Measurements from ENCODE around the gene FOXM1. TPM values are rescaled to one million over a fixed set of nuclear protein-coding genes. Genes with fewer than 3 reads are reported as not detected.

The FOXM1 gene, protein sequence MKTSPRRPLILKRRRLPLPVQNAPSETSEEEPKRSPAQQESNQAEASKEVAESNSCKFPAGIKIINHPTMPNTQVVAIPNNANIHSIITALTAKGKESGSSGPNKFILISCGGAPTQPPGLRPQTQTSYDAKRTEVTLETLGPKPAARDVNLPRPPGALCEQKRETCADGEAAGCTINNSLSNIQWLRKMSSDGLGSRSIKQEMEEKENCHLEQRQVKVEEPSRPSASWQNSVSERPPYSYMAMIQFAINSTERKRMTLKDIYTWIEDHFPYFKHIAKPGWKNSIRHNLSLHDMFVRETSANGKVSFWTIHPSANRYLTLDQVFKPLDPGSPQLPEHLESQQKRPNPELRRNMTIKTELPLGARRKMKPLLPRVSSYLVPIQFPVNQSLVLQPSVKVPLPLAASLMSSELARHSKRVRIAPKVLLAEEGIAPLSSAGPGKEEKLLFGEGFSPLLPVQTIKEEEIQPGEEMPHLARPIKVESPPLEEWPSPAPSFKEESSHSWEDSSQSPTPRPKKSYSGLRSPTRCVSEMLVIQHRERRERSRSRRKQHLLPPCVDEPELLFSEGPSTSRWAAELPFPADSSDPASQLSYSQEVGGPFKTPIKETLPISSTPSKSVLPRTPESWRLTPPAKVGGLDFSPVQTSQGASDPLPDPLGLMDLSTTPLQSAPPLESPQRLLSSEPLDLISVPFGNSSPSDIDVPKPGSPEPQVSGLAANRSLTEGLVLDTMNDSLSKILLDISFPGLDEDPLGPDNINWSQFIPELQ
- 1 to 10 TPM in 1 of 3 donors, under 1 TPM in 2; under 0.01 to 2.4 (median 0.44) TPM for total RNA-seq

DNA sequence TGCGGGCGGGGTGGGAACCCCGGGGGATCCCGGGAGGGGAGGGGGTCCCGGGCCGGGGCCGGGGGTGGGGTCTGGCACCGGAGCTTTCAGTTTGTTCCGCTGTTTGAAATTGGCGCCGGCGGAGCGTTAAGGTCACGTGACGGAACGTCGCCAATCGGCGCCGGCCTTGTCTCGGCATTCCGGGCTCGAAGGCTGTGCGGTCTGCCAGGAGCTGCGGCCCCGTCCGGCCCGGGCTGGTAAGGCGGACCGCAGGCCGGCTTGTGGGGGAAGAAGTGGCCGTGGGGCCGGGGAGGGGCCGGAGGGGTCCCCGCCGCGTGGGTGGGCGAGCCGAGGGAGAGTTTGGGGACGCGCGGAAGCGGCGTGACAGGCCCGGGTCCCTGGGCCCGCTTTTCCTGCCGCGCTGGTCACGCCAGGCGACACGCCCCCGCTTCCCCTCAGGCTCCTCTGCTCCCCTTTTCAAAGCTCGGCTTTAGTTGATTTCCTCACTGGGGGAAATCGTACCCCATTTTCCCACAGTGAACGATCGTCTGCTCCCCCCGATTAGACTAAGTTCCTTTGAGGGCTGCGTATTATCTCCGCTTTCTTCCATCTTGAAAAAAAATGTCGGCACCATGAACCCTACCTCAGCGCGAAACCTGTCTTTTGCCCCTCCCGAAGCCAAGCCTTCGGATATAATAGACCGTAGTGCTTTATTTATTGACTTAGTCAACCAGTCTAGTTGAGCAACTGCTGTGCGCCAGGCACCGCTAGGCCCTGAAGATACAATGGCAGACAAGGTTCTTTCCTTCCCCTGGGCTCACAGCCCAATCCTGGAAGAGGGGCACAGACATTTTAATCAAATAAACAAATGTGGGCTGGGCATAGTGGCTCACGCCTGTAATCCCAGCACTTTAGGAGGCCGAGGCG is at the start of gene FOXM1, which contains the start of gene RHNO1:
Gene FOXM1 (minus strand): TSS at position 128 of the 906 bp plus-strand sequence. CDS start 2,696 bp downstream, outside the sequence.
Gene RHNO1 (plus strand): TSS at position 177 of the 906 bp plus-strand sequence. CDS start 8,144 bp downstream, outside the sequence.
- peak within 1 kb of the TSS; percentile 77 to 94 (median 90) for H3K4me3 ChIP-seq
- DNase-seq (ENCODE audit: low spot score in 2 of 2), result peak; percentile 84 to 90
- no peaks in the 10 kb centered on the region for H3K36me3 ChIP-seq
- intact Hi-C loops (cut with DNase I; ENCODE audit: low total_unique reads), result loop anchor here (5.0 kb wide), 1 partner anchor 65 kb away; the partner anchor contains the start of gene ITFG2
- peak within 1 kb of the TSS; percentile 95 to 98 for H3K27ac ChIP-seq
- no peaks in the 10 kb centered on the region for H3K9me3 ChIP-seq
- no peaks in the 10 kb centered on the region for H3K27me3 ChIP-seq
- TF ChIP-seq POLR2AphosphoS5 (IDR thresholded peaks at IDR 0.05) (peak; percentile 38 to 91 (median 54)), POLR2A (IDR thresholded peaks at IDR 0.05) (peak; percentile 70)
- TF ChIP-seq, protein P1, sequence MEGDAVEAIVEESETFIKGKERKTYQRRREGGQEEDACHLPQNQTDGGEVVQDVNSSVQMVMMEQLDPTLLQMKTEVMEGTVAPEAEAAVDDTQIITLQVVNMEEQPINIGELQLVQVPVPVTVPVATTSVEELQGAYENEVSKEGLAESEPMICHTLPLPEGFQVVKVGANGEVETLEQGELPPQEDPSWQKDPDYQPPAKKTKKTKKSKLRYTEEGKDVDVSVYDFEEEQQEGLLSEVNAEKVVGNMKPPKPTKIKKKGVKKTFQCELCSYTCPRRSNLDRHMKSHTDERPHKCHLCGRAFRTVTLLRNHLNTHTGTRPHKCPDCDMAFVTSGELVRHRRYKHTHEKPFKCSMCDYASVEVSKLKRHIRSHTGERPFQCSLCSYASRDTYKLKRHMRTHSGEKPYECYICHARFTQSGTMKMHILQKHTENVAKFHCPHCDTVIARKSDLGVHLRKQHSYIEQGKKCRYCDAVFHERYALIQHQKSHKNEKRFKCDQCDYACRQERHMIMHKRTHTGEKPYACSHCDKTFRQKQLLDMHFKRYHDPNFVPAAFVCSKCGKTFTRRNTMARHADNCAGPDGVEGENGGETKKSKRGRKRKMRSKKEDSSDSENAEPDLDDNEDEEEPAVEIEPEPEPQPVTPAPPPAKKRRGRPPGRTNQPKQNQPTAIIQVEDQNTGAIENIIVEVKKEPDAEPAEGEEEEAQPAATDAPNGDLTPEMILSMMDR (IDR thresholded peaks at IDR 0.05), result no peak
- H3K4me1 ChIP-seq, result peaks cover 7 to 13% of the 10 kb centered on the region in 2 donors

DNA sequence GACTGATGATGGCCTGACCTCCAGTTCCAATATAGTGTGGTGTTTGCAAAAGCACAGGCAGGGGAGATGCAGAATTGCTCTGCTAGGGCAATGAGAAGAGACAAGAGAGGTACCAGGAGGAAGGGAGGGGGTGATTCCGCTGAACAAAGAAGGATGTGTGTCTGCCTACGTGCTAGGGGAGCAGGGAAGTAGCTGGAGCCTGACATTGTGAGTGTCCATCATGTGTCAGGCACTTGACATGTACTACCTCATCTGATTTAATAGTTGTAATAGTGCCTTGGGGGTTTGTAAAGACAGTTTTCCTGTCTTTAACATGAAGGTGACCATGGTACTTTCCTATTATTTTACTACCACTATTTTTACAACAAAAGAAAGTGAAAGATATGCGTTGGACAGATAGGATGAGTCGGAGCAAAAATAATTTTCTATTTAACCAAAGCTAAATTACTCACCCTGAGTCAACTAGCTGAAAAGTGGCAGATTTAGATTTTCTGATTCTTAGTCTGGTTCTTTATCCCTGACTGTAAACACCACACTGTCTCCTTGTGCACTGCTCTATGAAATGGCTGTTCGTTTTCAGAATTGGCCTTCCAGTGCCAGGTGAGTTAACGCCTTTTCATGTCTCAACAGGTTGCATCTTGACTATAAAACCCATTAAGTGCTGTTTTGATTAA is 48.5 kb upstream of the FOXM1 start:
- intact Hi-C loops (cut with DNase I; ENCODE audit: low total_unique reads), result no loop called here
- Histone ChIP-seq H3K4me1 (no peaks in the 10 kb centered on the region), H3K9me3 (no peaks in the 10 kb centered on the region), H3K36me3 (no peaks in the 10 kb centered on the region), H3K4me3 (no peak overlapping the region), H3K27me3 (no peaks in the 10 kb centered on the region), H3K27ac (no peak overlapping the region)
- TF ChIP-seq POLR2AphosphoS5 (IDR thresholded peaks at IDR 0.05), result no peak
- TF ChIP-seq POLR2A (IDR thresholded peaks at IDR 0.05), result no peak
- TF ChIP-seq, protein P1 (IDR thresholded peaks at IDR 0.05), result no peak
- DNase-seq (ENCODE audit: low spot score in 2 of 2), result no peak

DNA sequence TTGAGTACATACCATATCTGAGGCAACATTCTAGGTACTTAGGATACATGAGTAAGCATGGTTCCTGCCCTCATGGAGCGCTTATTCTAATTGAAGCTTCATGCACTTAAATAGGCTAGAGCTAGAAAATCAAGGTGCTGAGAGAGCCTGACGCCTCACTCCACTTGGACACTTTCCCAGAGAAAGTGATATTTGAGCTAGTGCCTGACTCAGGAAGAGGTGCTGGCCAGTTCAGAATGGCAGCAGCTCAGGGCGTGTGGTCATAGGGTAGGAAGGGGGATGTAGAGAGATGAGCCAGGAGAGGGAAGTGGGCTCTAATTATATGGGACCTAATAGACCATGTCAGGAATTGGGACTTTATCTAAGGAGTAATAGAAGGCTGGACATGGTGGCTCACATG is 47.0 kb upstream of the FOXM1 start:
- intact Hi-C loops (cut with DNase I; ENCODE audit: low total_unique reads), result no loop called here
- Histone ChIP-seq H3K9me3 (no peaks in the 10 kb centered on the region), H3K36me3 (no peaks in the 10 kb centered on the region), H3K4me3 (no peak overlapping the region), H3K27me3 (no peaks in the 10 kb centered on the region), H3K4me1 (no peaks in the 10 kb centered on the region), H3K27ac (no peak overlapping the region)
- DNase-seq (ENCODE audit: low spot score in 2 of 2), result no peak
- TF ChIP-seq, protein P1 (IDR thresholded peaks at IDR 0.05), result no peak
- no peak for TF ChIP-seq POLR2A (IDR thresholded peaks at IDR 0.05)
- no peak for TF ChIP-seq POLR2AphosphoS5 (IDR thresholded peaks at IDR 0.05)

DNA sequence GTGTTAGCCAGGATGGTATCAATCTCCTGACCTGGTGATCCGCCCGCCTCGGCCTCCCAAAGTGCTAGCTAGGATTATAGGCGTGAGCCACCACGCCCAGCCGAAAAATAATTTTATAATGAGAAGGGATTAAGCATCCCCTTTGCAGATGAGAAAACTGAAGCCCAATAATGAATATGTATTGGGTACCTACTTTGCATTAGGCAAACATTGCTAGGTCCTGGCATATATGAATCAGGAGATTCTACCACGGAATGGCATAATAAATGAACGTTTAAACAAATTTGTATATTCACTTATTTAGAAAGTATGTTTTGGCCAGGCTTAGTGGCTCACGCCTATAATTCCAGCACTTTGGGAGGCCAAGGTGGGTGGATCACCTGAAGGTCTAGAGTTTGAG is 46.1 kb upstream of the FOXM1 start:
- Histone ChIP-seq H3K27ac (no peak overlapping the region), H3K36me3 (no peaks in the 10 kb centered on the region), H3K4me1 (no peaks in the 10 kb centered on the region), H3K9me3 (no peaks in the 10 kb centered on the region), H3K4me3 (no peak overlapping the region), H3K27me3 (no peaks in the 10 kb centered on the region)
- TF ChIP-seq, protein P1 (IDR thresholded peaks at IDR 0.05), result no peak
- no peak for TF ChIP-seq POLR2A (IDR thresholded peaks at IDR 0.05)
- no peak for TF ChIP-seq POLR2AphosphoS5 (IDR thresholded peaks at IDR 0.05)
- DNase-seq (ENCODE audit: low spot score in 2 of 2), result no peak
- intact Hi-C loops (cut with DNase I; ENCODE audit: low total_unique reads), result no loop called here
